IPS-NIHi11 (cell line): ENCODE data around the gene IQCE.
"Not testable (repeated sequence)": the region's sequence is repeated elsewhere in the genome, so short reads cannot be mapped to it uniquely, and the experiment has no call there.

ENCODE experiments used
- DNase-seq: peaks from one replicate; pipeline ENCODE4 v3.0.0; 2012; ENCODE audit warnings: mixed read lengths, low spot score

The IQCE gene

GRCh38 chr7:2576742-2577491 lies 18.1 kb downstream of the IQCE start:
- no peak for DNase-seq

GRCh38 chr7:2577914-2578680 lies 19.3 kb downstream of the IQCE start:
- no peak for DNase-seq

- DNase-seq: no peak
These were observed 21.9 kb downstream of the IQCE start for GRCh38 chr7:2580636-2581035.

- DNase-seq: no peak
These were observed 23.4 kb downstream of the IQCE start for GRCh38 chr7:2582006-2582735.

GRCh38 chr7:2583798-2584580 lies 25.2 kb downstream of the IQCE start:
- DNase-seq: no peak

- no peak for DNase-seq
These were observed 26.7 kb downstream of the IQCE start for GRCh38 chr7:2585446-2585845.

GRCh38 chr7:2586326-2587020 lies 27.7 kb downstream of the IQCE start:
- no peak for DNase-seq

- no peak for DNase-seq
These were observed 28.4 kb downstream of the IQCE start for GRCh38 chr7:2587134-2587533.

GRCh38 chr7:2587778-2588177 lies 29.0 kb downstream of the IQCE start:
- DNase-seq: no peak

- no peak for DNase-seq
These were observed 30.6 kb downstream of the IQCE start for GRCh38 chr7:2589341-2589740.

GRCh38 chr7:2589941-2590340 lies 31.2 kb downstream of the IQCE start:
- DNase-seq: not testable (repeated sequence)

- DNase-seq: no peak
These were observed 33.6 kb downstream of the IQCE start for GRCh38 chr7:2592375-2592865.

- no peak for DNase-seq
These were observed 34.4 kb downstream of the IQCE start for GRCh38 chr7:2593036-2593727.

GRCh38 chr7:2594599-2594998 lies 35.8 kb downstream of the IQCE start:
- no peak for DNase-seq

- DNase-seq: no peak
These were observed 36.6 kb downstream of the IQCE start for GRCh38 chr7:2595258-2595860.

- DNase-seq: no peak
These were observed 37.9 kb downstream of the IQCE start for GRCh38 chr7:2596464-2597272.

- DNase-seq: no peak
These were observed 38.5 kb downstream of the IQCE start for GRCh38 chr7:2597273-2597640.

GRCh38 chr7:2598154-2598823 lies 39.5 kb downstream of the IQCE start:
- no peak for DNase-seq

GRCh38 chr7:2601065-2601464 lies 42.3 kb downstream of the IQCE start:
- DNase-seq: peak; percentile 86
